ENCODE data around the gene CD84.
"Not testable (repeated sequence)": the region's sequence is repeated elsewhere in the genome, so short reads cannot be mapped to it uniquely, and the experiment has no call there.

The CD84 gene

DNA sequence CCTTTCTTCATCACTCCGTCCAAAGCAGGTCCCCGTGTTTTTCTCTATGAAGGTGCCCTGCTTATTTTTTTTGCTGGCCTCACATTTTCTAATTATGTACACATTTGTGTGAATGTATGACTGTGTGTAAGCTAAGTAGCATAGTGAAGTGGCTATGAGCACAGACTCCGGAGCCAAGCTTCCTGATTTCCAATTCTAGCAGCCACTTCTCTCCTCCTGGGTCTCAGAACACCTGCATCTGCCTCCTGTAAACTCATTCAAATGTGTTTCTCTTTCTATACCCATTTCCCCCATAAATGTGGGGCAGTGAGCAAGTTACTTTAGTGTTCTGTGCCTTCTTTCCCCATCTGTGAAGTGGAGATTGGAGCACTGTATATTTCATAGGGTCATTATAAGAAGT lies 58.3 kb downstream of the CD84 start:
- Histone ChIP-seq H3K4me1 (ENCODE audit: control insufficient read depth in 5 of 5, insufficient read depth in 5 of 5, low read length in 5 of 5) (no peaks in the 10 kb centered on the region), H3K9me3 (ENCODE audit: control insufficient read depth in 5 of 5, low read length in 5 of 5) (peaks cover 0 to 2% (median 0%) of the 10 kb centered on the region in 5 donors), H3K4me3 (ENCODE audit: low read depth in 1 of 5, low read length in 5 of 5) (no peak overlapping the region), H3K27me3 (ENCODE audit: control insufficient read depth in 5 of 5, insufficient read depth in 4 of 5, low read length in 5 of 5) (no peaks in the 10 kb centered on the region), H3K27ac (ENCODE audit: low read depth, low read length) (no peak overlapping the region), H3K9ac (ENCODE audit: low read length in 5 of 5) (no peak overlapping the region), H3K36me3 (ENCODE audit: control insufficient read depth in 5 of 5, insufficient read depth in 5 of 5, low read length in 5 of 5) (no peaks in the 10 kb centered on the region)

DNA sequence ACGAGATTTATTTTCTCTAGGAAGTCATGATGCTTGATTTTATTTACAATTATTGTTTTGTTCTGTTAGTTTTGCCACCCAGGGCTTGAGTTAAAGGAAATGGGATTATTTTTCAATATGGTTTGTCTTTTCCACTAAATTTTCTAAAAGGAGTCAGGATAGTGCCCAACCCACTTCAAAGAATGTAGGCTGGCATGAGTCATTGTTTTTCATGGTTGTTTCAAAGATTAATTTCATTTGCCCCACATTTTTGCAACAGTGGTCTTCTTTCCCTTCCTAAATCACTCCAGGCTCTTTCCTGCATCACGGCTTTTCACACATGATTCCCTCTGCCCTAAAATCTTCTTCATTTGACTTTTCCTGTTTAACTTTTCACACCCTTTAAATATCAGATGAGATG lies 58.7 kb downstream of the CD84 start:
- H3K9ac ChIP-seq (ENCODE audit: low read length in 5 of 5) = no peak overlapping the region
- H3K27me3 ChIP-seq (ENCODE audit: control insufficient read depth in 5 of 5, insufficient read depth in 4 of 5, low read length in 5 of 5) = no peaks in the 10 kb centered on the region
- H3K4me1 ChIP-seq (ENCODE audit: control insufficient read depth in 5 of 5, insufficient read depth in 5 of 5, low read length in 5 of 5) = no peaks in the 10 kb centered on the region
- H3K27ac ChIP-seq (ENCODE audit: low read depth, low read length) = no peak overlapping the region
- H3K9me3 ChIP-seq (ENCODE audit: control insufficient read depth in 5 of 5, low read length in 5 of 5) = peaks cover 0 to 2% (median 0%) of the 10 kb centered on the region in 5 donors
- H3K4me3 ChIP-seq (ENCODE audit: low read depth in 1 of 5, low read length in 5 of 5) = no peak overlapping the region
- no peaks in the 10 kb centered on the region for H3K36me3 ChIP-seq (ENCODE audit: control insufficient read depth in 5 of 5, insufficient read depth in 5 of 5, low read length in 5 of 5)

DNA sequence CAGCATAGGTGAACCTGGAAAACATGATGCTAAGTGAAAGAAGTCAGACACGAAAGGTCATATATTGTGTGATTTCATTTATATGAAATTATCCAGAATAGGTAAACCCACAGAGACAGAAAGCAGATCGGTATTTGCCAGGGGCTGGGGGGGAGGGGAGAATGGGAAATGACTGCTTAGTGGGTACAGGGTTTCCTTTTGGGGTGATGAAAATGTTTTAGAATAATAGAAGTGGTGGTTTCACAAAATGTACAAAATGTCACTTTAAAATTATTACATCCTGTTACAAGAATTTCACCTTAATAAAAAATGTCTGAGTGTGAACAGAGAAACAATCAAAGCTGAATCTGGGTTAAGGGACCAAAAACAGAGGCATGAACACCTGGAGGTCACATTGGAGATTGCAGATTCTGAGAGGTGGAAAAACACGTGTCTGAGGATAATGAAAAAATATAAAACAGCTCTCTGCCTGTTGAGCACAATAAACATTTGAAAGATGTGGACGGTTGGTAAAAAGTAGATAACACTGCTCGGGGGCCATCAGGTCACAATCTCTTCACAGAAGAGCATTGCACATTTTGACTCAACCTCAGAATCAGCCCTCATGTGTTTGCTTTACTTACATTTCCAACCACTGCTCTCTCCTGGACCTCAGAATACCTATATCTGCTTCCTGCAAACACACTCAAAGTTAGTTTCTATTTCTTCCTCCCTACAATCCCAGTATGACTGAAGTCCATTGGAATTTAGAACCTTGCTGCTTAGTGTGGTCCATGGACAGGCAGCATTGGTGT lies 59.5 kb downstream of the CD84 start:
- no peak overlapping the region for H3K27ac ChIP-seq (ENCODE audit: low read depth, low read length)
- no peak overlapping the region for H3K4me3 ChIP-seq (ENCODE audit: low read depth in 1 of 5, low read length in 5 of 5)
- H3K36me3 ChIP-seq (ENCODE audit: control insufficient read depth in 5 of 5, insufficient read depth in 5 of 5, low read length in 5 of 5) = no peaks in the 10 kb centered on the region
- H3K27me3 ChIP-seq (ENCODE audit: control insufficient read depth in 5 of 5, insufficient read depth in 4 of 5, low read length in 5 of 5) = no peaks in the 10 kb centered on the region
- no peak overlapping the region for H3K9ac ChIP-seq (ENCODE audit: low read length in 5 of 5)
- H3K4me1 ChIP-seq (ENCODE audit: control insufficient read depth in 5 of 5, insufficient read depth in 5 of 5, low read length in 5 of 5) = no peaks in the 10 kb centered on the region
- H3K9me3 ChIP-seq (ENCODE audit: control insufficient read depth in 5 of 5, low read length in 5 of 5) = peaks cover 0 to 2% (median 0%) of the 10 kb centered on the region in 5 donors

DNA sequence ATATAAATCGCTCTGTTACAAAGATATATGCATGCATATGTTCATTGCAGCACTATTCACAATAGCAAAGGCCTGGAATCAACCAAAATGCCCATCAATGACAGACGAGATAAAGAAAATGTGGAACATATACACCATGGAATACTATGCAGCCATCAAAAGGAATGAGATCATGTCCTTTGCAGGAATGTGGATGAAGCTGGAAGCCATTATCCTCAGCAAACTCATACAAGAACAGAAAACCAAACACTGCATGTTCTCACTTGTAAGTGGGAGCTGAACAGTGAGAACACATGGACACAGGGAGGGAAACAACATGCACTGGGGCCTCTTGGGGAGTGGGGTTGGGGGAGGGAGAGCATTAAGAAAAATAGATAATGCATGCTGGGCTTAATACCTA lies 61.8 kb downstream of the CD84 start:
- not testable (repeated sequence) for H3K27me3 ChIP-seq (ENCODE audit: control insufficient read depth in 5 of 5, insufficient read depth in 4 of 5, low read length in 5 of 5); H3K4me3 ChIP-seq (ENCODE audit: low read depth in 1 of 5, low read length in 5 of 5); H3K27ac ChIP-seq (ENCODE audit: low read depth, low read length)

DNA sequence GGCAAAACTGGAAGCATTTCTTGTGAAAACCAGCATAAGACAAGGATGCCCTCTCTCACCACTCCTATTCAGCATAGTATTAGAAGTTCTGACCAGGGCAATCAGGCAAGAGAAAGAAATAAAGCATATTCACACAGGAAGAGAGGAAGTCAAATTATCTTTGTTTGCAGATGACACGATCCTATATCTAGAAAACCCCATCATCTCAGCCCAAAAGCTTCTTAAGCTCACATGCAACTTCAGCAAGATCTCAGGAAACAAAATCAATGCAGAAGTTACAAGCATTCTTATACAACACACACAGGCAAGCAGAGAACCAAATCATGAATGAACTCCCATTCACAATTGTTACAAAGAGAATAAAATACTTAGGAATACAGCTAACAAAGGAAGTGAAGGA lies 63.4 kb downstream of the CD84 start:
- H3K36me3 ChIP-seq (ENCODE audit: control insufficient read depth in 5 of 5, insufficient read depth in 5 of 5, low read length in 5 of 5); H3K9me3 ChIP-seq (ENCODE audit: control insufficient read depth in 5 of 5, low read length in 5 of 5); H3K4me1 ChIP-seq (ENCODE audit: control insufficient read depth in 5 of 5, insufficient read depth in 5 of 5, low read length in 5 of 5): not testable (repeated sequence)

More for the DNA sequence above, 61.8 kb downstream of the CD84 start:
- H3K4me1 ChIP-seq (ENCODE audit: control insufficient read depth in 5 of 5, insufficient read depth in 5 of 5, low read length in 5 of 5); H3K9ac ChIP-seq (ENCODE audit: low read length in 5 of 5); H3K9me3 ChIP-seq (ENCODE audit: control insufficient read depth in 5 of 5, low read length in 5 of 5); H3K36me3 ChIP-seq (ENCODE audit: control insufficient read depth in 5 of 5, insufficient read depth in 5 of 5, low read length in 5 of 5): not testable (repeated sequence)

DNA sequence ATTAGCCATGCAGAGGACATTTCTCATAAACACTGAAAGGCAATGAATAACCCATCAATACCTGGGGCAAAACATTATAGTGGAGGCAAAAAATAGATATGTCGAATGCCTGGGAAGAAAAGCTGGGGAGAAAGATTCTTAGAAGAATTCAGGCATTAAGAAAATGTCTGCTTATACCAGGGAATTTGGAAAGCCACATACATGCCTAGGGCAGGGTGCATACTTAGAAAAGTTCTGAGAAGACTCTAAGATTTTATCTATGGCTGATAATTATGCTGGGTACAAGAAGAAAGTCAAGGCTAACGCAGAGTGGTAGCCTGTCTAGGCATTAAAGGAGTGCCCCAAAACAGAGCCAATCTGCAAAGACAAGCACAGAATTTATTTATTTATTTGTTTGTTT lies 74.6 kb downstream of the CD84 start:
- Histone ChIP-seq H3K36me3 (ENCODE audit: control insufficient read depth in 5 of 5, insufficient read depth in 5 of 5, low read length in 5 of 5) (no peaks in the 10 kb centered on the region), H3K27ac (ENCODE audit: low read depth, low read length) (no peak overlapping the region), H3K27me3 (ENCODE audit: control insufficient read depth in 5 of 5, insufficient read depth in 4 of 5, low read length in 5 of 5) (no peaks in the 10 kb centered on the region), H3K9me3 (ENCODE audit: control insufficient read depth in 5 of 5, low read length in 5 of 5) (peaks cover 2 to 14% (median 12%) of the 10 kb centered on the region in 5 donors), H3K4me1 (ENCODE audit: control insufficient read depth in 5 of 5, insufficient read depth in 5 of 5, low read length in 5 of 5) (no peaks in the 10 kb centered on the region), H3K9ac (ENCODE audit: low read length in 5 of 5) (no peak overlapping the region), H3K4me3 (ENCODE audit: low read depth in 1 of 5, low read length in 5 of 5) (no peak overlapping the region)

More for the DNA sequence above, 63.4 kb downstream of the CD84 start:
- H3K9ac ChIP-seq (ENCODE audit: low read length in 5 of 5); H3K27me3 ChIP-seq (ENCODE audit: control insufficient read depth in 5 of 5, insufficient read depth in 4 of 5, low read length in 5 of 5); H3K27ac ChIP-seq (ENCODE audit: low read depth, low read length); H3K4me3 ChIP-seq (ENCODE audit: low read depth in 1 of 5, low read length in 5 of 5): not testable (repeated sequence)

DNA sequence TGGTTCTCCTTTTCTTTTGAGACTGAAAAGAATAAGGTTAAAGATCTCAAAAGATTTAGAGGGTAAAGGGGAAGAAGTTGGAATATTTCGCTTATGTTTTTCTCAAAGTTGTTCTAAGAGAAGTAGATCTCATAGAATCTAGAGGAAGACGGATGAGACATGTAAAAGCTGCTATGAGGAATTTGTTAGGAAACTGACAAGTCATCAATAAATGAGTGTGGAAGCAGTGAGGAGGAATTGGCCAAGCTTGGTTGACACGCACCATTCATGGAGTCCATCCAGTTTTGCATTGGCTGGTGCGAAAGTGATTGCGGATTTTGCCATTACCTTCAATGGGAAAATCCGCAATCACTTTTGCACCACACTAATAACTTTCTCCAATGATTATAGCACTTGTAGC lies 76.2 kb downstream of the CD84 start:
- H3K4me1 ChIP-seq (ENCODE audit: control insufficient read depth in 5 of 5, insufficient read depth in 5 of 5, low read length in 5 of 5) = no peaks in the 10 kb centered on the region
- H3K27me3 ChIP-seq (ENCODE audit: control insufficient read depth in 5 of 5, insufficient read depth in 4 of 5, low read length in 5 of 5) = no peaks in the 10 kb centered on the region
- peaks cover 2 to 18% (median 14%) of the 10 kb centered on the region in 5 donors for H3K9me3 ChIP-seq (ENCODE audit: control insufficient read depth in 5 of 5, low read length in 5 of 5)
- no peak overlapping the region for H3K9ac ChIP-seq (ENCODE audit: low read length in 5 of 5)
- H3K4me3 ChIP-seq (ENCODE audit: low read depth in 1 of 5, low read length in 5 of 5) = no peak overlapping the region
- H3K36me3 ChIP-seq (ENCODE audit: control insufficient read depth in 5 of 5, insufficient read depth in 5 of 5, low read length in 5 of 5) = no peaks in the 10 kb centered on the region
- no peak overlapping the region for H3K27ac ChIP-seq (ENCODE audit: low read depth, low read length)

DNA sequence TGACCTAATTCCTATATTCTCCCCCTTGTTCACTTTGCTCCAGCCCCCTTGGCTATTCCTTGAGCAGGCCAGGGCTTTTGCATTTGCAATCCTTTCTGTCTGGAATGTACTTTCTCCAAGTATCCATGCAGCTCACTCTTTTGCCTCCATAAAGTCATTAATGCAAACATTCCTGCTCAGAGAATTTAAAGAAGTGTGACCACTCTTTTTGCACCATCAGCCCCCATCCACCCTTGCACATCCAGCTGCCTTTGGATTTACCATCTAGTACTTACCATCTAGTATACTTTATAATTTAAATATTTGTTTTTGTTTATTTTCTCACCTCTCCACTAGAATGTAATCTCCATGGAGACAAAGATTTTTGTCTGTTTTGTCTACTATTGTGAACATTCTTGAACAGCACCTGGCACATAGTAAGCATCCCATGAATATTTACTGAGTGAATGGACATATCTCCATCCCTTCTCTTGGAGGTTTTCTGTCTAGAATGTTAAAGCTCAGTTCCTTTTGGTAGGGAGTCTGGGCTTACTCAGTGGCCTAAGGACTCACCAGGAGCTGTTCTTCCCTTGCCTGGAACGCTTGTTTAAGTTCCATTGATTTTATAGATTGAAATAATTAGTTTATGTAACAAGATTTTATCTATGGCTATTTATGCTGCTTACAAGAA lies 78.8 kb downstream of the CD84 start:
- Histone ChIP-seq H3K36me3 (ENCODE audit: control insufficient read depth in 5 of 5, insufficient read depth in 5 of 5, low read length in 5 of 5) (no peaks in the 10 kb centered on the region), H3K4me1 (ENCODE audit: control insufficient read depth in 5 of 5, insufficient read depth in 5 of 5, low read length in 5 of 5) (no peaks in the 10 kb centered on the region), H3K9me3 (ENCODE audit: control insufficient read depth in 5 of 5, low read length in 5 of 5) (peaks cover 0 to 8% (median 2%) of the 10 kb centered on the region in 5 donors), H3K27me3 (ENCODE audit: control insufficient read depth in 5 of 5, insufficient read depth in 4 of 5, low read length in 5 of 5) (no peaks in the 10 kb centered on the region), H3K9ac (ENCODE audit: low read length in 5 of 5) (no peak overlapping the region), H3K4me3 (ENCODE audit: low read depth in 1 of 5, low read length in 5 of 5) (no peak overlapping the region), H3K27ac (ENCODE audit: low read depth, low read length) (peak overlapping the region; percentile 8)

DNA sequence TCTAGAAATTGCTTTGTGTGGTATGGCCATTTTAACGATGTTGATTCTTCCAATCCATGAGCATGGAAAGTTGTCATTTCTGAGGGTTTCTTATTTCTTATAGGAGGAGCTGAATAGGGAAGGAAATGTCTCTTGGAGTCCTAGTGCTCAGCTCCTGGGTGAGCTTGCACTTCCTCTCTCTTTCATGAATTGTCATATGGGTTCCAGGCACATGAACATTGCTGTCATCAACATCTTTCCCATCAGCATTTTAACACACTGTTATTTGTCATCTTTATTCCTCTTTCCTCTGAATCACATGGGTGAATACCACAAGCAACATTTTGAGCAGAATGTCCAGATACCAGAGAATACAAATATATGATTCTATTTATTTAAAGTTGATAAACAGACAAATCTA lies 79.7 kb downstream of the CD84 start:
- H3K36me3 ChIP-seq (ENCODE audit: control insufficient read depth in 5 of 5, insufficient read depth in 5 of 5, low read length in 5 of 5) = no peaks in the 10 kb centered on the region
- no peaks in the 10 kb centered on the region for H3K27me3 ChIP-seq (ENCODE audit: control insufficient read depth in 5 of 5, insufficient read depth in 4 of 5, low read length in 5 of 5)
- no peaks in the 10 kb centered on the region for H3K4me1 ChIP-seq (ENCODE audit: control insufficient read depth in 5 of 5, insufficient read depth in 5 of 5, low read length in 5 of 5)
- H3K9me3 ChIP-seq (ENCODE audit: control insufficient read depth in 5 of 5, low read length in 5 of 5) = peaks cover 0 to 6% (median 2%) of the 10 kb centered on the region in 5 donors
- no peak overlapping the region for H3K27ac ChIP-seq (ENCODE audit: low read depth, low read length)
- H3K4me3 ChIP-seq (ENCODE audit: low read depth in 1 of 5, low read length in 5 of 5) = no peak overlapping the region
- H3K9ac ChIP-seq (ENCODE audit: low read length in 5 of 5) = no peak overlapping the region

DNA sequence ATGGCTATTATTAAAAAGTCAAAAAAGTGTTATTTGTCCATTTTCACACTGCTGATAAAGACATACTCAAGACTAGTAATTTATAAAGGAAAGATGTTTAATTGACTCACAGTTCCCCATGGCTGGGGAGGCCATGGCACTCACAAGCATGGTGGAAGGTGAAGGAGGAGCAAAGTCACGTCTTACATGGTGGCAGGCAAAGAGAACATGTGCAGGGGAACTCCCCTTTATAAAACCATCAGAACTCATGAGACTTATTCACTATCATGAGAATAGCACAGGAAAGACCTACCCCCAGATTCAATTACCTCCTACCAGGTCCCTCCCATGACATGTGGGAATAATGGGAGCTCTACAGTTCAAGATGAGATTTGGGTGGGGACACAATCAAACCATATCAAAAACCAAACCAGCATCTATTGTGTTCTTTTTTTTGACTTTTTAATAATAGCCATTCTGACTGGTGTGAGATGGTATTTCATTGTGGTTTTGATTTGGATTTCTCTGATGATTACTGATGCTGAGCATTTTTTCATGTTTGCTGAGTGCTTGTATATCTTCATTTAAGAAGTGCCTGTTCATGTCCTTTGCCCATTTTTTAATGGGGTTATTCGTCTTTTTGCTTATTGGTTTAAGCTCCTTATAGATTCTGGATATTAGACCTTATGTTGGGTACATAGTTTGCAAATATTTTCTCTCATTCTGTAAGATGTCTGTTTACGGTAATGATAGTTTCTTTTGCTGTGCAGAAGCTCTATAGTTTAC lies 80.8 kb downstream of the CD84 start:
- not testable (repeated sequence) for H3K36me3 ChIP-seq (ENCODE audit: control insufficient read depth in 5 of 5, insufficient read depth in 5 of 5, low read length in 5 of 5); H3K4me3 ChIP-seq (ENCODE audit: low read depth in 1 of 5, low read length in 5 of 5); H3K27ac ChIP-seq (ENCODE audit: low read depth, low read length); H3K27me3 ChIP-seq (ENCODE audit: control insufficient read depth in 5 of 5, insufficient read depth in 4 of 5, low read length in 5 of 5); H3K4me1 ChIP-seq (ENCODE audit: control insufficient read depth in 5 of 5, insufficient read depth in 5 of 5, low read length in 5 of 5); H3K9me3 ChIP-seq (ENCODE audit: control insufficient read depth in 5 of 5, low read length in 5 of 5); H3K9ac ChIP-seq (ENCODE audit: low read length in 5 of 5)

All from subcutaneous abdominal adipose tissue (tissue), 5 donors.